Liver (tissue), 9 donors: ENCODE results near the gene PHEX. TPM values are rescaled to one million over a fixed set of nuclear protein-coding genes. Genes with fewer than 3 reads are reported as not detected.

Experiments used
- DNase-seq: peaks from one replicate; pipeline ENCODE4 v3.0.0-alpha.2; 2017; ENCODE audit warnings: low spot score
- H3K27ac ChIP-seq, 2 donors: one replicate each; pipeline ENCODE4 v1.7.0; 2013; ENCODE audit warnings: inconsistent platforms in 2 of 2, low read length in 2 of 2, control low read depth in 1 of 2, low read depth in 1 of 2, mild to moderate bottlenecking in 1 of 2
- H3K27me3 ChIP-seq, 4 donors: one replicate each; pipeline versions ENCODE4 v1.6.1 to v1.7.0; 2013; ENCODE audit warnings: low read length in 3 of 4, inconsistent platforms in 1 of 4, mild to moderate bottlenecking in 1 of 4, moderate library complexity in 1 of 4; ENCODE audit not compliant: control insufficient read depth in 4 of 4, insufficient read depth in 4 of 4
- H3K36me3 ChIP-seq, 4 donors: one replicate each; pipeline versions ENCODE4 v1.6.1 to v1.7.0; 2013; ENCODE audit warnings: low read length in 3 of 4, mild to moderate bottlenecking in 3 of 4, low read depth in 1 of 4, moderate library complexity in 1 of 4; ENCODE audit not compliant: control insufficient read depth in 4 of 4, insufficient read depth in 3 of 4
- H3K4me1 ChIP-seq, 4 donors: one replicate each; pipeline versions ENCODE4 v1.6.1 to v1.7.0; 2013; ENCODE audit warnings: low read length in 3 of 4, mild to moderate bottlenecking in 3 of 4, moderate library complexity in 1 of 4; ENCODE audit not compliant: control insufficient read depth in 4 of 4, insufficient read depth in 4 of 4
- H3K4me3 ChIP-seq, 3 donors: one replicate each; pipeline versions ENCODE4 v1.6.1 to v1.7.0; 2013; ENCODE audit warnings: low read length in 3 of 3, control low read depth in 1 of 3, low read depth in 1 of 3, mild to moderate bottlenecking in 1 of 3
- H3K9ac ChIP-seq, 2 donors: one replicate each; pipeline ENCODE4 v1.7.0; 2013; ENCODE audit warnings: low read length in 2 of 2, mild to moderate bottlenecking in 2 of 2, moderate library complexity in 2 of 2, control low read depth in 1 of 2, low read depth in 1 of 2
- H3K9me3 ChIP-seq, 4 donors: one replicate each; pipeline versions ENCODE4 v1.6.1 to v1.7.0; 2013; ENCODE audit warnings: low read length in 3 of 4; ENCODE audit not compliant: control insufficient read depth in 4 of 4
- ATF3 ChIP-seq: IDR thresholded peaks from 2 replicates; pipeline ENCODE4 v1.6.1; 2016; ENCODE audit warnings: antibody characterized with exemption
- CTCF ChIP-seq: fragments of 150-350 bp; IDR thresholded peaks from 2 replicates; pipeline ENCODE4 v1.5.1; 2017; ENCODE audit warnings: improper control_type of control experiment, low read depth, low read length; ENCODE audit not compliant: missing input control
- EGR1 ChIP-seq, 2 donors: IDR thresholded peaks; 2 replicates each; pipeline ENCODE4 v1.6.1; 2016 to 2018; ENCODE audit warnings: antibody characterized with exemption in 2 of 2, low read depth in 2 of 2
- FOXA1 ChIP-seq: IDR thresholded peaks from 2 replicates; pipeline ENCODE4 v1.6.1; 2016; ENCODE audit warnings: antibody characterized with exemption
- FOXA2 ChIP-seq: IDR thresholded peaks from 2 replicates; pipeline ENCODE4 v1.6.1; 2016; ENCODE audit warnings: antibody characterized with exemption
- GABPA ChIP-seq, 2 donors: IDR thresholded peaks in 1 of 2; conservative IDR thresholded peaks in 1 of 2; 2 replicates each; pipeline ENCODE4 v1.6.1; 2016; ENCODE audit warnings: antibody characterized with exemption in 2 of 2, mild to moderate bottlenecking in 1 of 2, moderate library complexity in 1 of 2
- HNF4A ChIP-seq, 2 donors: conservative IDR thresholded peaks; 2 replicates each; pipeline ENCODE4 v1.6.1; 2016; ENCODE audit warnings: antibody characterized with exemption in 2 of 2, mild to moderate bottlenecking in 2 of 2
- HNF4G ChIP-seq: IDR thresholded peaks from 2 replicates; pipeline ENCODE4 v1.6.1; 2016; ENCODE audit warnings: antibody characterized with exemption
- JUND ChIP-seq, 2 donors: IDR thresholded peaks; 2 replicates each; pipeline ENCODE4 v1.6.1; 2016; ENCODE audit warnings: antibody characterized with exemption in 2 of 2
- MAX ChIP-seq: IDR thresholded peaks from 2 replicates; pipeline ENCODE4 v1.6.1; 2016; ENCODE audit warnings: antibody characterized with exemption
- NR2F2 ChIP-seq: IDR thresholded peaks from 2 replicates; pipeline ENCODE4 v1.6.1; 2016; ENCODE audit warnings: antibody characterized with exemption
- RAD21 ChIP-seq, 2 donors: IDR thresholded peaks; 2 replicates each; pipeline ENCODE4 v1.6.1; 2016; ENCODE audit warnings: antibody characterized with exemption in 2 of 2, mild to moderate bottlenecking in 2 of 2
- REST ChIP-seq: IDR thresholded peaks from 2 replicates; pipeline ENCODE4 v1.6.1; 2016; ENCODE audit warnings: antibody characterized with exemption, mild to moderate bottlenecking
- RXRA ChIP-seq, 2 donors: IDR thresholded peaks; 2 replicates each; pipeline ENCODE4 v1.6.1; 2017 to 2018; ENCODE audit warnings: antibody characterized with exemption in 2 of 2, mild to moderate bottlenecking in 1 of 2
- SP1 ChIP-seq: IDR thresholded peaks from 2 replicates; pipeline ENCODE4 v1.6.1; 2018; ENCODE audit warnings: antibody characterized with exemption, mild to moderate bottlenecking
- TAF1 ChIP-seq: conservative IDR thresholded peaks from 2 replicates; pipeline ENCODE4 v1.6.1; 2016; ENCODE audit warnings: antibody characterized with exemption, mild to moderate bottlenecking
- YY1 ChIP-seq: IDR thresholded peaks from 2 replicates; pipeline ENCODE4 v1.6.1; 2016; ENCODE audit warnings: antibody characterized with exemption, mild to moderate bottlenecking
- ZBTB33 ChIP-seq: IDR thresholded peaks from 2 replicates; pipeline ENCODE4 v1.6.1; 2016; ENCODE audit warnings: antibody characterized with exemption
- polyA plus RNA-seq, 2 donors: library from polyadenylated mRNA; stranded (reverse) in 1 of 2; unstranded in 1 of 2; fragments of 200-250 nt in 1 of 2; fragments of >200 nt in 1 of 2; fragmentation: Nextera tagmentation in 1 of 2; extraction: Ambion mirVana in 1 of 2; gene quantifications; one replicate each; pipeline versions ENCODE4 v1.2.1 to v1.2.3, GENCODE V29; 2013 to 2015
- total RNA-seq, 2 donors: library from RNA; depleted of rRNA; stranded (reverse); fragments of >200 nt; gene quantifications; one replicate each; pipeline ENCODE4 v1.2.3, GENCODE V29; 2014
- donor health status: healthy.
- donor health status: healthy.
- donor health status: healthy.
- donor health status: healthy.
- donor health status: healthy.

PHEX gene
- total and polyA plus RNA-seq, 4 donors: 0.01 to 0.14 (median 0.08) TPM; not detected in 1

- TF ChIP-seq ZBTB33 (no peak), CTCF (no peak), NR2F2 (no peak), HNF4G (no peak)
Observed at GRCh38 chrX:22196149-22196548, 164.0 kb downstream of the PHEX start (continued).

- DNase-seq: no peak
- H3K27ac ChIP-seq: no peak overlapping the region
- no peak overlapping the region for H3K9ac ChIP-seq
- H3K4me3 ChIP-seq: no peak overlapping the region
- H3K27me3 ChIP-seq: no peaks in the 10 kb centered on the region
- TF ChIP-seq FOXA1 (no peak), SP1 (no peak), HNF4G (no peak), TAF1 (no peak), REST (no peak), ZBTB33 (no peak), NR2F2 (no peak), RAD21 (IDR thresholded peaks at IDR 0.05) (no peak), YY1 (no peak), FOXA2 (no peak), GABPA (IDR thresholded peaks at IDR 0.05 in 1 of 2, conservative IDR thresholded peaks at IDR 0.05 in 1 of 2) (no peak), EGR1 (IDR thresholded peaks at IDR 0.05; ENCODE audit: low read depth in 2 of 2) (no peak), RXRA (IDR thresholded peaks at IDR 0.05) (no peak), ATF3 (no peak), JUND (IDR thresholded peaks at IDR 0.05) (no peak), MAX (no peak), CTCF (no peak), HNF4A (conservative IDR thresholded peaks at IDR 0.05) (no peak)
- no peaks in the 10 kb centered on the region for H3K9me3 ChIP-seq
- H3K4me1 ChIP-seq: no peaks in the 10 kb centered on the region
- no peaks in the 10 kb centered on the region for H3K36me3 ChIP-seq
Observed at GRCh38 chrX:22202251-22202650, 170.1 kb downstream of the PHEX start.
